ENCODE data around the gene TSSK3. TPM values are rescaled to one million over a fixed set of nuclear protein-coding genes. Genes with fewer than 3 reads are reported as not detected.
A peak's percentile ranks its signal among the peaks of the same experiment; 100 is the strongest.

The TSSK3 gene
- total and polyA plus RNA-seq, 3 experiments from 2014 or later, result 0.33 to 1.1 (median 0.44) TPM

DNA sequence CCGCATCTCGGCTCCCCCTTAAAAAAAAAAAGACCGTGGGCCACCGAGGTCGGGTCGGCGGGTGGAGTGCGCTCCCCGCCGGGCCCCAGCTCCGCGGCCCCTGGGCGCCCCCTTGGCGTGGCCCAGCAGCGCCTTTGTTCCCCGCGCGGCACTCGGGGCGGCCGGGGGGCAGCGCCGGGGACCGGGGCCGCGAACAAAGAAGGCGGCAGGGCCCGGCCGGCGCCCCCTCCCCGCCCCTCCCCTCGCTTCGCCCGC, 26.9 kb upstream of the TSSK3 start:
- Histone ChIP-seq H3K4me1 (ENCODE audit: insufficient read depth, low read length) (peaks cover 27% of the 10 kb centered on the region), H3K27me3 (ENCODE audit: insufficient read depth, low read length, poor library complexity, severe bottlenecking) (no peaks in the 10 kb centered on the region), H3K9me3 (ENCODE audit: low read length) (no peaks in the 10 kb centered on the region), H3K36me3 (ENCODE audit: insufficient read depth, low read length) (peaks cover 14% of the 10 kb centered on the region), H3K4me3 (ENCODE audit: low read length) (peak overlapping the region; percentile 58), H3K27ac (ENCODE audit: low read depth, low read length) (peak overlapping the region; percentile 40)
- Mint-ChIP-seq H3K27me3 (peaks cover 0 to 5% of the 10 kb centered on the region in 2 donors), H3K36me3 (peaks cover 7 to 34% (median 11%) of the 10 kb centered on the region in 3 donors), H3K4me3 (peak overlapping the region in 6 of 7 donors; percentile 67 to 86 (median 84)), H3K27ac (no peak overlapping the region), H3K9me3 (no peaks in the 10 kb centered on the region), H3K4me1 (peaks cover 31 to 42% (median 42%) of the 10 kb centered on the region in 3 donors)
- POLR2A ChIA-PET, result interaction anchor here (0.6 to 2.6 kb wide), 24 partner anchors 9 to 263 kb away, joined by 3 to 34 read pairs (median 7); partner anchors contain the start of genes BSDC1, HDAC1, TMEM39B and TXLNA
- no peak for DNase-seq
- CTCF ChIA-PET, result interaction anchor here (0.9 to 3.3 kb wide), 21 partner anchors 9 to 129 kb away, joined by 3 to 28 read pairs (median 4); partner anchors contain the start of genes HDAC1 and IQCC

DNA sequence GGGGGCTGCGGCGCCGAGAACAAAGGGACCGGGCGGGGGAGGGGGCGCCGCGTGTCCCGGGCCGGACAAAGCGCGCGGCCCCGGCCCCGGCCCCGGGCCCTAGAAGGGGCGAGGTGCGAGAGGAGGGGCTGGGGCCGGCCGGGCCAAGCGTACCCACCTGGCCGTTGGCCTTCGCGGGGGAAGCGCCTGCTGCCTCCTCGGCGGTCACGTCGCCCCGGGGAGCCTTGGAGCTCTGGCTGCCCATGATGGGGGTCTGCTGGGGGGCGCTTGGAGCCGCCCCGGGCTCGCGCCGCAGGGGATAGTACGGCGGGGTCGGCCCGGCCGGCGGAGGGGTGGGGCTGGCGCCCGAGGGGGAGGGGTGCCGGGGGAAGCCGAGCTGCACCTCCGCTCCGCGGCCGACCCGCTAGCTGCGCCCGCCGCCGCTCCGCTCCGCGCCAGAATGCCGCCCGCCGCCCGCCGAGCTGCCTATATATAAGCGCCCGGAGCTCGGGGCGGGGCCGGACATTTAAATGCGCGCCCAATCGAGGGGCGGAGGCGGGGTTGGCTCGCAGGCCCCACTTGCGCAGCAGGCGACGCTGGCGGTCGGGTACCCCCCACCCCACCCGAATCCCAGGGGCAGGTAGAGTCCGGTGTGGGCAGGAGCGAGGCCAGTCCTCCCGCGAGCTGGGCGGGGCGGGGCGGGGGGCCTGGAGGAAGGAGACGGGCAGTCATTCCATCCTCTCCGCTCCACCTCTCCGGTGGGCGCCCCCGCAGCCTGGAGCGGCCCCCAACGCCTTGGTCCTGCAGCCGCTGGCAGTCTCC, 26.3 kb upstream of the TSSK3 start, which contains the start of gene MARCKSL1:
TSS of gene MARCKSL1 (minus strand) at position 444 of the 801 bp plus-strand sequence. CDS start at position 244, 200 bp downstream.
- Mint-ChIP-seq H3K27ac (peak within 1 kb of the TSS in 6 of 8 donors; percentile 68 to 89 (median 76)), H3K9me3 (no peaks in the 10 kb centered on the region), H3K36me3 (peaks cover 5 to 28% (median 8%) of the 10 kb centered on the region in 3 donors), H3K27me3 (peaks cover 0 to 2% of the 10 kb centered on the region in 2 donors), H3K4me3 (peak within 1 kb of the TSS; percentile 76 to 86 (median 85)), H3K4me1 (peaks cover 31 to 42% (median 42%) of the 10 kb centered on the region in 3 donors)
- Histone ChIP-seq H3K4me3 (ENCODE audit: low read length) (peak within 1 kb of the TSS; percentile 58), H3K9me3 (ENCODE audit: low read length) (no peaks in the 10 kb centered on the region), H3K27me3 (ENCODE audit: insufficient read depth, low read length, poor library complexity, severe bottlenecking) (no peaks in the 10 kb centered on the region), H3K27ac (ENCODE audit: low read depth, low read length) (peak within 1 kb of the TSS; percentile 40), H3K36me3 (ENCODE audit: insufficient read depth, low read length) (peaks cover 9% of the 10 kb centered on the region), H3K4me1 (ENCODE audit: insufficient read depth, low read length) (peaks cover 27% of the 10 kb centered on the region)
- ChIA-PET CTCF (interaction anchor here (0.8 to 3.3 kb wide), 25 partner anchors 9 to 130 kb away, joined by 3 to 28 read pairs (median 4); partner anchors contain the start of genes HDAC1 and IQCC), POLR2A (interaction anchor here (0.5 to 2.6 kb wide), 31 partner anchors 9 to 263 kb away, joined by 3 to 34 read pairs (median 5); partner anchors contain the start of genes BSDC1, HDAC1, TMEM39B and TXLNA)
- DNase-seq, result peak; percentile 80 to 89 (median 82)

- no peaks in the 10 kb centered on the region for H3K9me3 Mint-ChIP-seq
- H3K36me3 ChIP-seq (ENCODE audit: insufficient read depth, low read length), result peaks cover 3% of the 10 kb centered on the region
- peaks cover 0 to 23% (median 3%) of the 10 kb centered on the region in 3 donors for H3K36me3 Mint-ChIP-seq
- no peaks in the 10 kb centered on the region for H3K9me3 ChIP-seq (ENCODE audit: low read length)
- H3K4me1 Mint-ChIP-seq, result peaks cover 30 to 42% (median 42%) of the 10 kb centered on the region in 3 donors
- H3K27me3 Mint-ChIP-seq, result peaks cover 0 to 2% of the 10 kb centered on the region in 2 donors
- POLR2A ChIA-PET, result interaction anchor here (0.5 to 2.6 kb wide), 25 partner anchors 8 to 135 kb away, joined by 3 to 34 read pairs (median 6); partner anchors contain the start of genes BSDC1 and HDAC1
- no peak overlapping the region for H3K27ac ChIP-seq (ENCODE audit: low read depth, low read length)
- no peaks in the 10 kb centered on the region for H3K27me3 ChIP-seq (ENCODE audit: insufficient read depth, low read length, poor library complexity, severe bottlenecking)
- H3K27ac Mint-ChIP-seq, result peak overlapping the region in 4 of 8 donors; percentile 17 to 89 (median 56)
- no peak overlapping the region for H3K4me3 ChIP-seq (ENCODE audit: low read length)
- CTCF ChIA-PET, result interaction anchor here (0.8 to 3.3 kb wide), 20 partner anchors 8 to 131 kb away, joined by 3 to 28 read pairs (median 6); partner anchors contain the start of genes HDAC1 and IQCC
- peaks cover 27% of the 10 kb centered on the region for H3K4me1 ChIP-seq (ENCODE audit: insufficient read depth, low read length)
- H3K4me3 Mint-ChIP-seq, result peak overlapping the region; percentile 59 to 83 (median 75)
- no peak for DNase-seq
Observed at GRCh38 chr1:32336591-32336932, 25.8 kb upstream of the TSSK3 start.

GRCh38 chr1:32336963-32337675, 25.2 kb upstream of the TSSK3 start:
- peak overlapping the region in 7 of 8 donors; percentile 17 to 89 (median 65) for H3K27ac Mint-ChIP-seq
- Histone ChIP-seq H3K4me1 (ENCODE audit: insufficient read depth, low read length) (peaks cover 27% of the 10 kb centered on the region), H3K36me3 (ENCODE audit: insufficient read depth, low read length) (no peaks in the 10 kb centered on the region), H3K27me3 (ENCODE audit: insufficient read depth, low read length, poor library complexity, severe bottlenecking) (no peaks in the 10 kb centered on the region), H3K9me3 (ENCODE audit: low read length) (no peaks in the 10 kb centered on the region), H3K27ac (ENCODE audit: low read depth, low read length) (no peak overlapping the region), H3K4me3 (ENCODE audit: low read length) (no peak overlapping the region)
- H3K4me1 Mint-ChIP-seq, result peaks cover 30 to 42% (median 42%) of the 10 kb centered on the region in 3 donors
- CTCF ChIA-PET, result interaction anchor here (1.0 to 3.3 kb wide), 8 partner anchors 15 to 121 kb away, joined by 3 to 28 read pairs (median 7); no protein-coding TSS in a partner anchor
- no peaks in the 10 kb centered on the region for H3K9me3 Mint-ChIP-seq
- H3K4me3 Mint-ChIP-seq, result peak overlapping the region; percentile 59 to 83 (median 75)
- peaks cover 0 to 17% (median 2%) of the 10 kb centered on the region in 3 donors for H3K36me3 Mint-ChIP-seq
- POLR2A ChIA-PET, result interaction anchor here (0.6 to 2.6 kb wide), 6 partner anchors 14 to 104 kb away, joined by 3 to 34 read pairs (median 6); no protein-coding TSS in a partner anchor
- DNase-seq, result peak; percentile 36 to 74 (median 60)
- peaks cover 0 to 2% of the 10 kb centered on the region in 2 donors for H3K27me3 Mint-ChIP-seq

- Histone ChIP-seq H3K4me1 (ENCODE audit: insufficient read depth, low read length) (peaks cover 27% of the 10 kb centered on the region), H3K27ac (ENCODE audit: low read depth, low read length) (no peak overlapping the region), H3K9me3 (ENCODE audit: low read length) (no peaks in the 10 kb centered on the region), H3K27me3 (ENCODE audit: insufficient read depth, low read length, poor library complexity, severe bottlenecking) (no peaks in the 10 kb centered on the region), H3K36me3 (ENCODE audit: insufficient read depth, low read length) (no peaks in the 10 kb centered on the region), H3K4me3 (ENCODE audit: low read length) (no peak overlapping the region)
- peaks cover 34 to 50% (median 48%) of the 10 kb centered on the region in 3 donors for H3K4me1 Mint-ChIP-seq
- peak overlapping the region in 7 of 8 donors; percentile 12 to 89 (median 84) for H3K27ac Mint-ChIP-seq
- peaks cover 0 to 9% (median 2%) of the 10 kb centered on the region in 3 donors for H3K36me3 Mint-ChIP-seq
- ChIA-PET POLR2A (interaction anchor here (0.6 kb wide), 1 partner anchor 105 kb away, joined by 7 read pairs; no protein-coding TSS in a partner anchor), CTCF (interaction anchor here (1.1 to 3.3 kb wide), 4 partner anchors 14 to 122 kb away, joined by 3 to 28 read pairs (median 8); no protein-coding TSS in a partner anchor)
- DNase-seq, result no peak
- H3K27me3 Mint-ChIP-seq, result peaks cover 0 to 2% of the 10 kb centered on the region in 2 donors
- H3K4me3 Mint-ChIP-seq, result peak overlapping the region in 6 of 7 donors; percentile 30 to 73 (median 50)
- no peaks in the 10 kb centered on the region for H3K9me3 Mint-ChIP-seq
Observed at GRCh38 chr1:32337855-32338636, 24.3 kb upstream of the TSSK3 start.

DNA sequence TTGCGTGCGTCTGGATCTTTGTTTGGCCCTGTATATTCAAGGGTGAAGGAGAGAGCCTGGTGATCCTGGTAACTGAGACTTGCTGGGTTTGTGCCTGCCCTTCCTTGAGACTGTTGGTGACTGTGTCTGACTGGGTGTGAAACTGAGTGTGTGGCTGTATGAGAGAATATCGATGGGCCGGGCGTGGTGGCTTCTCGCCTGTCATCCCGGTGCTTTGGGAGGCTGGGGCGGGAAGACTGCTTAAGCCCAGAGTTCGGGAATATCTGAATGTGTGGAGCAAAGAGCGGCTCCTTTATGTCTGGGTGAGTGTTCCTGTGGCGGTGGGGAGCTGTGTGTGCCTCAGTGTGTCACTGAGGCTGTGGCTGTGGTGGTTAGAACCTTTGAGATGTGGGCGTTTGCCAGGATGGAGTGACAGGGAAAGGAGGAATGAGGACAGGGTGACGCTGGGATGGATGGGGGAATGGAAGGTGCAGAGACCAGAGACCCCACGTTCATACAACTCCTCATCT, 23.6 kb upstream of the TSSK3 start:
- CTCF ChIA-PET, result no interaction called here
- peaks cover 27% of the 10 kb centered on the region for H3K4me1 ChIP-seq (ENCODE audit: insufficient read depth, low read length)

More for the DNA sequence above, 23.6 kb upstream of the TSSK3 start:
- peak overlapping the region in 4 of 7 donors; percentile 7 to 53 (median 20) for H3K4me3 Mint-ChIP-seq
- DNase-seq, result no peak
- H3K9me3 Mint-ChIP-seq, result no peaks in the 10 kb centered on the region
- Histone ChIP-seq H3K4me3 (ENCODE audit: low read length) (no peak overlapping the region), H3K36me3 (ENCODE audit: insufficient read depth, low read length) (no peaks in the 10 kb centered on the region), H3K27me3 (ENCODE audit: insufficient read depth, low read length, poor library complexity, severe bottlenecking) (no peaks in the 10 kb centered on the region), H3K27ac (ENCODE audit: low read depth, low read length) (no peak overlapping the region), H3K9me3 (ENCODE audit: low read length) (no peaks in the 10 kb centered on the region)
- peak overlapping the region in 5 of 8 donors; percentile 6 to 78 (median 32) for H3K27ac Mint-ChIP-seq
- H3K4me1 Mint-ChIP-seq, result peaks cover 36 to 49% (median 44%) of the 10 kb centered on the region in 3 donors
- H3K36me3 Mint-ChIP-seq, result peaks cover 0 to 2% (median under 1%) of the 10 kb centered on the region in 3 donors
- POLR2A ChIA-PET, result no interaction called here
- H3K27me3 Mint-ChIP-seq, result peaks cover 0 to 2% of the 10 kb centered on the region in 2 donors

Measured in CD8-positive, alpha-beta memory T cell (primary cell).